ENCODE measurements around the gene TRIM54. TPM values are rescaled to one million over a fixed set of nuclear protein-coding genes. Genes with fewer than 3 reads are reported as not detected.

Gene TRIM54
- total RNA-seq, 1 donor from 2014 or later = not detected

DNA sequence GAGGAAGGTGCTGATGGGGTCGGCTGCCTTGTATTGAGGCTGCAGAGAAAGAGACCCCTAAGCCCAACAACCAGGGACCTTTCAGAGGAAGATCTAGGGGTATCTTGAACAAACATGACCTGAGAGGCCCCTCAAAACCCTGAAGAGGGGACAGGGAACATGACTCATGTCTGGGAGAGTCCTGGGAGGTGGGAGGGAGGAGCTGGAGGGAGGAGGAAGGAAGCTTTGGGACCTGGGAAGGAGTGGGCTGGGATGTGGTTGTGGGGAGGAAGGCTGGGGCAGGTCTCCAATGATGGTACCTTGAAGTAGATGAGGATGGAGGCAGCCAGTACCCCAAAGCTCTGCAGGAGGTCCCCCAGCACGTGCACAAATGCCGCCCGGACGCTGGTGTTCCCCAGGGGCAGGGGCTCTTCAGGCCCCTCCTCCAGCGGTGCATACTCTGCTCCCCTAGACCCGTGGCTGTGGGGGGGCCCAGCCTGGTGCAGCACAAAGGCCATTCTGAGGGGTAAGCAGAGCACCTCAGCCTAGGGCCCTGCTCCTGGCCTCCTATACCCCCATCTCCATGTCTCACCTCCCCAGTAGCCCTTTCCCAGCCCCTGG is 25.3 kb upstream of the TRIM54 start:
- Mint-ChIP-seq H3K27me3 (ENCODE audit: low read depth, unreplicated experiment) (peaks cover 61% of the 10 kb centered on the region), H3K4me1 (ENCODE audit: low read depth, unreplicated experiment) (no peaks in the 10 kb centered on the region), H3K36me3 (ENCODE audit: low read depth, unreplicated experiment) (no peaks in the 10 kb centered on the region), H3K4me3 (ENCODE audit: unreplicated experiment) (no peak overlapping the region), H3K9me3 (ENCODE audit: unreplicated experiment) (peaks cover 3% of the 10 kb centered on the region), H3K27ac (ENCODE audit: unreplicated experiment) (no peak overlapping the region)
- Histone ChIP-seq H3K4me1 (ENCODE audit: insufficient read depth, low read length) (peaks cover 7% of the 10 kb centered on the region), H3K36me3 (ENCODE audit: insufficient read depth, low read length) (no peaks in the 10 kb centered on the region), H3K27ac (ENCODE audit: low read depth, low read length) (no peak overlapping the region), H3K4me3 (ENCODE audit: insufficient read depth, low read depth, low read length) (no peak overlapping the region), H3K4me2 (ENCODE audit: low read length) (no peak overlapping the region), H3K9me3 (ENCODE audit: insufficient read depth, low read depth, low read length) (no peaks in the 10 kb centered on the region), H2AFZ (ENCODE audit: low read depth, low read length) (no peak overlapping the region), H3K27me3 (ENCODE audit: insufficient read depth, low read length) (peaks cover 26% of the 10 kb centered on the region), H4K20me1 (ENCODE audit: insufficient read depth, low read length) (no peaks in the 10 kb centered on the region), H3K79me2 (ENCODE audit: insufficient read depth, low read length) (no peaks in the 10 kb centered on the region), H3K9ac (ENCODE audit: low read length) (no peak overlapping the region)
- no peak for FAIRE-seq
- DNase-seq (ENCODE audit: low read depth) = no peak
- TF ChIP-seq, protein P1, sequence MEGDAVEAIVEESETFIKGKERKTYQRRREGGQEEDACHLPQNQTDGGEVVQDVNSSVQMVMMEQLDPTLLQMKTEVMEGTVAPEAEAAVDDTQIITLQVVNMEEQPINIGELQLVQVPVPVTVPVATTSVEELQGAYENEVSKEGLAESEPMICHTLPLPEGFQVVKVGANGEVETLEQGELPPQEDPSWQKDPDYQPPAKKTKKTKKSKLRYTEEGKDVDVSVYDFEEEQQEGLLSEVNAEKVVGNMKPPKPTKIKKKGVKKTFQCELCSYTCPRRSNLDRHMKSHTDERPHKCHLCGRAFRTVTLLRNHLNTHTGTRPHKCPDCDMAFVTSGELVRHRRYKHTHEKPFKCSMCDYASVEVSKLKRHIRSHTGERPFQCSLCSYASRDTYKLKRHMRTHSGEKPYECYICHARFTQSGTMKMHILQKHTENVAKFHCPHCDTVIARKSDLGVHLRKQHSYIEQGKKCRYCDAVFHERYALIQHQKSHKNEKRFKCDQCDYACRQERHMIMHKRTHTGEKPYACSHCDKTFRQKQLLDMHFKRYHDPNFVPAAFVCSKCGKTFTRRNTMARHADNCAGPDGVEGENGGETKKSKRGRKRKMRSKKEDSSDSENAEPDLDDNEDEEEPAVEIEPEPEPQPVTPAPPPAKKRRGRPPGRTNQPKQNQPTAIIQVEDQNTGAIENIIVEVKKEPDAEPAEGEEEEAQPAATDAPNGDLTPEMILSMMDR (IDR thresholded peaks at IDR 0.05; ENCODE audit: insufficient read depth, low read depth, low read length) = no peak
- no peak for TF ChIP-seq EZH2 (IDR thresholded peaks at IDR 0.05; ENCODE audit: insufficient read depth, low read length)

DNA sequence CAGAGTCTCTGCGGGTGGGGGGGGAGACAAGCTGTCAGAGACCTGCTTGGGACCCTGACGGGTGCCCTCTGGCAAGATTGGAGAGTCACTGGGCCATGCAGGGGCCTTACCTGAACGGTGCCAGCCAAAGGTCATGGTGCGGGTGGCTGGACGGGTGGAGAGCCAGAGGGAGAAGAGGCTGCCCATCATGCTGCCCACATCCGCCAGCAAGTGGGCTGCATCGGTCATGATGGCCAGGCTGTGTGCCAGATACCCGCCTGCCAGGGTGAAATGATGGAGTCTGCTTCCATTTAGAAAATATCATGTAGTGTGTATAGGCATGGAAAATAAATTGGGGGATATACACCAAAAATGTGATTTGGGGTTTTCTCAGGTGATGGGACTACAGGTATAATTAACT is 24.2 kb upstream of the TRIM54 start:
- Histone ChIP-seq H3K36me3 (ENCODE audit: insufficient read depth, low read length) (no peaks in the 10 kb centered on the region), H3K27ac (ENCODE audit: low read depth, low read length) (no peak overlapping the region), H3K27me3 (ENCODE audit: insufficient read depth, low read length) (peaks cover 28% of the 10 kb centered on the region), H3K4me1 (ENCODE audit: insufficient read depth, low read length) (peaks cover 7% of the 10 kb centered on the region), H3K79me2 (ENCODE audit: insufficient read depth, low read length) (no peaks in the 10 kb centered on the region), H2AFZ (ENCODE audit: low read depth, low read length) (no peak overlapping the region), H3K4me3 (ENCODE audit: insufficient read depth, low read depth, low read length) (no peak overlapping the region), H3K9me3 (ENCODE audit: insufficient read depth, low read depth, low read length) (no peaks in the 10 kb centered on the region), H3K9ac (ENCODE audit: low read length) (no peak overlapping the region), H4K20me1 (ENCODE audit: insufficient read depth, low read length) (no peaks in the 10 kb centered on the region), H3K4me2 (ENCODE audit: low read length) (no peak overlapping the region)
- FAIRE-seq (no peak), DNase-seq (ENCODE audit: low read depth) (no peak)
- Mint-ChIP-seq H3K4me3 (ENCODE audit: unreplicated experiment) (no peak overlapping the region), H3K36me3 (ENCODE audit: low read depth, unreplicated experiment) (no peaks in the 10 kb centered on the region), H3K4me1 (ENCODE audit: low read depth, unreplicated experiment) (no peaks in the 10 kb centered on the region), H3K27me3 (ENCODE audit: low read depth, unreplicated experiment) (peaks cover 60% of the 10 kb centered on the region), H3K9me3 (ENCODE audit: unreplicated experiment) (peaks cover 3% of the 10 kb centered on the region), H3K27ac (ENCODE audit: unreplicated experiment) (no peak overlapping the region)
- TF ChIP-seq, protein P1 (IDR thresholded peaks at IDR 0.05; ENCODE audit: insufficient read depth, low read depth, low read length) = no peak
- TF ChIP-seq EZH2 (IDR thresholded peaks at IDR 0.05; ENCODE audit: insufficient read depth, low read length) = no peak

DNA sequence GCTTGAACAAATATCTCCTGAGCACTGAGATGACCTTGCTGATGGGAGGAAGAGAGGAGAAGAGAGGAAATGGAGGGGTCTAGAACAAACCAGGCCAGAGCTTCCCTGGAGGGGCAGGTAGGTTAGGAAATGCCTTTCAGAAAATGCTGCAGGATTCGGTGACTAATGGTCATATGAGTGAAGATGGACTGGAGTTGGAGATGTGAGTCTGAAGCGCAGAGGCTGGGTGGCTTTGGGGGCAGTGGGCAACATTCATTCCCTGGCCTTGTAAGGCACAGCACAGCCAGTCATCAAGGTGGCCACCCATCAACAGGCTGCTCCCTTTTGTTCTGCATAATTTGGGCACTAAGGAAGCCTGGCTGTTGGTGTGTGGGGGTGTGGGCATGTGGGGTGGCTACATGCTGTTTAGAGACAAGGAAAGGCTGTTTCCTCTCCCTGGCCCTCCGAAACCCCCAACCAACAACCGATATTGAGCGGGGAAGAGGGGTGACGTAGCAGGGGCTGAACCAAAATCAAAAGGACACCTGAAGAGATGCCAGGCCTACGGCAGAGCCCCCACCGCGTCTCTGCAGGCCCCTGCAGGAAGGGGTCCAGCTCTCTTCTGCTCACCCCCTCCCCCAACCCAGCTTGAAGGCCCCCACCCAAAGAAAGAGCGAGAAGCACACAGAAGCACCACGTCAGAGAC is 20.8 kb upstream of the TRIM54 start:
- H3K27ac Mint-ChIP-seq (ENCODE audit: unreplicated experiment) = no peak overlapping the region
- peaks cover 3% of the 10 kb centered on the region for H3K9me3 Mint-ChIP-seq (ENCODE audit: unreplicated experiment)
- peak overlapping the region; percentile 72 for H3K4me3 Mint-ChIP-seq (ENCODE audit: unreplicated experiment)
- FAIRE-seq = no peak
- peaks cover 14% of the 10 kb centered on the region for H4K20me1 ChIP-seq (ENCODE audit: insufficient read depth, low read length)
- no peak overlapping the region for H3K4me2 ChIP-seq (ENCODE audit: low read length)
- H3K27me3 ChIP-seq (ENCODE audit: insufficient read depth, low read length) = peaks cover 61% of the 10 kb centered on the region
- no peak overlapping the region for H3K9ac ChIP-seq (ENCODE audit: low read length)
- H3K4me3 ChIP-seq (ENCODE audit: insufficient read depth, low read depth, low read length) = no peak overlapping the region
- peaks cover 6% of the 10 kb centered on the region for H3K4me1 ChIP-seq (ENCODE audit: insufficient read depth, low read length)
- no peaks in the 10 kb centered on the region for H3K36me3 Mint-ChIP-seq (ENCODE audit: low read depth, unreplicated experiment)
- H3K4me1 Mint-ChIP-seq (ENCODE audit: low read depth, unreplicated experiment) = peaks cover 3% of the 10 kb centered on the region
- TF ChIP-seq, protein P1 (IDR thresholded peaks at IDR 0.05; ENCODE audit: insufficient read depth, low read depth, low read length) = no peak
- TF ChIP-seq EZH2 (IDR thresholded peaks at IDR 0.05; ENCODE audit: insufficient read depth, low read length) = no peak
- H3K27ac ChIP-seq (ENCODE audit: low read depth, low read length) = no peak overlapping the region
- H3K79me2 ChIP-seq (ENCODE audit: insufficient read depth, low read length) = no peaks in the 10 kb centered on the region
- no peaks in the 10 kb centered on the region for H3K36me3 ChIP-seq (ENCODE audit: insufficient read depth, low read length)
- H2AFZ ChIP-seq (ENCODE audit: low read depth, low read length) = no peak overlapping the region
- peaks cover 56% of the 10 kb centered on the region for H3K27me3 Mint-ChIP-seq (ENCODE audit: low read depth, unreplicated experiment)
- DNase-seq (ENCODE audit: low read depth) = no peak
- peaks cover 2% of the 10 kb centered on the region for H3K9me3 ChIP-seq (ENCODE audit: insufficient read depth, low read depth, low read length)

Data from astrocyte (in vitro differentiated cells and primary cell).